Neural cell (in vitro differentiated cells): ENCODE data around the gene ZDHHC7. TPM values are rescaled to one million over a fixed set of nuclear protein-coding genes. Genes with fewer than 3 reads are reported as not detected.

ENCODE experiments used
- H2AFZ ChIP-seq: fragments of 200-600, 300-800 bp; sonication (generic), shearing (Covaris generic); 2 replicates; pipeline ENCODE4 v1.6.0; 2014; ENCODE audit warnings: low read depth, mild to moderate bottlenecking, antibody characterized with exemption, low read length, moderate library complexity
- H3F3A ChIP-seq: fragments of 200-600 bp; shearing (Covaris generic); 2 replicates; pipeline ENCODE4 v1.6.1; 2016; ENCODE audit warnings: mild to moderate bottlenecking, moderate library complexity, mixed read lengths, antibody characterized with exemption, low read length; ENCODE audit not compliant: insufficient read depth, poor library complexity, severe bottlenecking
- H3K27ac ChIP-seq: fragments of 200-600, 300-800 bp; sonication (generic), shearing (Covaris generic); 2 replicates; pipeline ENCODE4 v1.5.1; 2014; ENCODE audit warnings: mild to moderate bottlenecking, low read length, moderate library complexity
- H3K27me3 ChIP-seq: fragments of 300-800, 200-600 bp; sonication (generic), shearing (Covaris generic); 2 replicates; pipeline ENCODE4 v1.6.0; 2014; ENCODE audit warnings: mild to moderate bottlenecking, low read depth, low read length, moderate library complexity; ENCODE audit not compliant: insufficient read depth
- H3K36me3 ChIP-seq: fragments of 300-800, 200-600 bp; sonication (generic), shearing (Covaris generic); 2 replicates; pipeline ENCODE4 v1.5.1; 2014; ENCODE audit warnings: mild to moderate bottlenecking, antibody characterized with exemption, low read length, moderate library complexity; ENCODE audit not compliant: insufficient read depth
- H3K4me2 ChIP-seq: fragments of 300-800, 200-600 bp; sonication (generic), shearing (Covaris generic); 2 replicates; pipeline ENCODE4 v1.6.0; 2014; ENCODE audit warnings: mild to moderate bottlenecking, low read length
- H3K4me3 ChIP-seq: fragments of 300-800, 200-600 bp; sonication (generic), shearing (Covaris generic); 2 replicates; pipeline ENCODE4 v1.5.1; 2014; ENCODE audit warnings: mild to moderate bottlenecking, low read length, moderate library complexity
- H3K79me2 ChIP-seq: fragments of 200-600 bp; shearing (Covaris generic); replicated peaks from 2 replicates; pipeline ENCODE4 v1.6.0; 2014; ENCODE audit warnings: mild to moderate bottlenecking, low read length, moderate library complexity; ENCODE audit not compliant: insufficient read depth
- H3K9ac ChIP-seq: fragments of 300-800, 200-600 bp; sonication (generic), shearing (Covaris generic); 2 replicates; pipeline ENCODE4 v1.6.1; 2016; ENCODE audit warnings: mild to moderate bottlenecking, low read length, mixed read lengths
- H3K9me2 ChIP-seq: fragments of 200-600 bp; shearing (Covaris generic); 2 replicates; pipeline ENCODE4 v1.6.1; 2016; ENCODE audit warnings: mild to moderate bottlenecking, low read length, mixed read lengths; ENCODE audit not compliant: insufficient read depth
- H3K9me3 ChIP-seq: fragments of 200-600, 300-800 bp; sonication (generic), shearing (Covaris generic); 2 replicates; pipeline ENCODE4 v1.6.1; 2016; ENCODE audit warnings: mild to moderate bottlenecking, mixed run types, low read length, moderate library complexity, mixed read lengths
- H4K20me1 ChIP-seq: fragments of 200-600 bp; shearing (Covaris generic); 2 replicates; pipeline ENCODE4 v1.6.1; 2016; ENCODE audit warnings: mild to moderate bottlenecking, mixed run types; ENCODE audit not compliant: insufficient read depth
- CTCF ChIP-seq: fragments of 450-650 bp; IDR thresholded peaks from 2 replicates; pipeline ENCODE4 v1.5.1; 2014; ENCODE audit warnings: antibody characterized with exemption, mild to moderate bottlenecking, moderate library complexity; ENCODE audit not compliant: poor library complexity, severe bottlenecking
- EP300 ChIP-seq: fragments of 450-650 bp; conservative IDR thresholded peaks from 2 replicates; pipeline ENCODE4 v1.6.1; 2014; ENCODE audit warnings: antibody characterized with exemption, mild to moderate bottlenecking, moderate library complexity; ENCODE audit not compliant: poor library complexity, severe bottlenecking
- EZH2 ChIP-seq: fragments of 200-600, 300-800 bp; shearing (Covaris generic), sonication (generic); IDR thresholded peaks from 2 replicates; pipeline ENCODE4 v1.6.1; 2014; ENCODE audit warnings: antibody characterized with exemption, low read length, borderline replicate concordance, mild to moderate bottlenecking; ENCODE audit not compliant: insufficient read depth, poor library complexity, severe bottlenecking
- MXI1 ChIP-seq: fragments of 450-650 bp; conservative IDR thresholded peaks from 2 replicates; pipeline ENCODE4 v1.6.1; 2014; ENCODE audit warnings: antibody characterized with exemption, mild to moderate bottlenecking; ENCODE audit not compliant: poor library complexity, severe bottlenecking
- POLR2AphosphoS5 ChIP-seq: IDR thresholded peaks from 2 replicates; pipeline ENCODE4 v1.6.1; 2012
- RAD21 ChIP-seq: fragments of 450-650 bp; conservative IDR thresholded peaks from 2 replicates; pipeline ENCODE4 v1.6.1; 2014; ENCODE audit warnings: antibody characterized with exemption, mild to moderate bottlenecking, moderate library complexity
- REST ChIP-seq: IDR thresholded peaks from 2 replicates; pipeline ENCODE4 v1.6.1; 2012; ENCODE audit warnings: borderline replicate concordance
- SMC3 ChIP-seq: fragments of 450-650 bp; conservative IDR thresholded peaks from 2 replicates; pipeline ENCODE4 v1.6.1; 2014; ENCODE audit warnings: antibody characterized with exemption, mild to moderate bottlenecking, moderate library complexity; ENCODE audit not compliant: poor library complexity
- TAF1 ChIP-seq: IDR thresholded peaks from 2 replicates; pipeline ENCODE4 v1.6.1; 2012; ENCODE audit warnings: low read depth
- polyA plus RNA-seq: library from polyadenylated mRNA; depleted of rRNA; stranded (reverse); fragments of >200 nt; gene quantifications from 2 replicates; pipeline ENCODE4 v1.2.3, GENCODE V29; 2014

Gene ZDHHC7
- polyA plus RNA-seq, 1 donor from 2014 or later: 33.8 TPM

GRCh38 chr16:85002099-85002541, 9.2 kb downstream of the ZDHHC7 start:
- no peak overlapping the region for H3K27ac ChIP-seq
- H2AFZ ChIP-seq: no peak overlapping the region
- H3K36me3 ChIP-seq: no peaks in the 10 kb centered on the region
- no peaks in the 10 kb centered on the region for H3K27me3 ChIP-seq
- H3K9ac ChIP-seq: no peak overlapping the region
- H3K4me3 ChIP-seq: no peak overlapping the region
- H3K9me3 ChIP-seq: no peaks in the 10 kb centered on the region
- peaks cover 17% of the 10 kb centered on the region for H3K79me2 ChIP-seq
- no peak overlapping the region for H3K4me2 ChIP-seq
- no peak for TF ChIP-seq REST
- no peak for TF ChIP-seq CTCF
- TF ChIP-seq MXI1: no peak
- no peak for TF ChIP-seq SMC3
- TF ChIP-seq POLR2AphosphoS5: no peak
- TF ChIP-seq EP300: no peak
- no peak for TF ChIP-seq RAD21
- no peak for TF ChIP-seq EZH2
- no peak for TF ChIP-seq TAF1
- H3K9me2 ChIP-seq: no peaks in the 10 kb centered on the region
- H3F3A ChIP-seq: no peaks in the 10 kb centered on the region
- no peaks in the 10 kb centered on the region for H4K20me1 ChIP-seq

GRCh38 chr16:84999857-85000480, 11.4 kb downstream of the ZDHHC7 start:
- no peak for TF ChIP-seq MXI1
- TF ChIP-seq TAF1: no peak
- no peak for TF ChIP-seq RAD21
- TF ChIP-seq SMC3: no peak
- no peak for TF ChIP-seq REST
- TF ChIP-seq EP300: no peak
- no peak for TF ChIP-seq EZH2
- no peak for TF ChIP-seq CTCF
- no peak for TF ChIP-seq POLR2AphosphoS5
- Histone ChIP-seq H3K27me3 (no peaks in the 10 kb centered on the region), H3K36me3 (no peaks in the 10 kb centered on the region), H3K79me2 (peaks cover 16% of the 10 kb centered on the region), H3K9ac (no peak overlapping the region), H2AFZ (no peak overlapping the region), H3F3A (no peaks in the 10 kb centered on the region), H3K4me2 (no peak overlapping the region), H3K9me3 (no peaks in the 10 kb centered on the region), H3K9me2 (no peaks in the 10 kb centered on the region), H4K20me1 (no peaks in the 10 kb centered on the region), H3K27ac (no peak overlapping the region), H3K4me3 (no peak overlapping the region)
